ENCODE data around the gene SLC5A10. TPM values are rescaled to one million over a fixed set of nuclear protein-coding genes. Genes with fewer than 3 reads are reported as not detected.

The SLC5A10 gene
- total RNA-seq, 1 experiment from 2014 or later = not detected

- H3K4me2 ChIP-seq (ENCODE audit: insufficient read depth, insufficient read length, low read length) = no peak overlapping the region
- H3K23me2 ChIP-seq (ENCODE audit: insufficient read length, low read depth, low read length, poor library complexity, severe bottlenecking) = no peaks in the 10 kb centered on the region
- H3K14ac ChIP-seq (ENCODE audit: insufficient read depth, low read length) = no peak overlapping the region
- no peaks in the 10 kb centered on the region for H3K4me1 ChIP-seq (ENCODE audit: insufficient read depth, low read length)
- no peak overlapping the region for H3K56ac ChIP-seq (ENCODE audit: insufficient read length, low read depth, low read length)
- no peak overlapping the region for H3K4ac ChIP-seq (ENCODE audit: low read depth, low read length)
- no peak overlapping the region for H3K23ac ChIP-seq (ENCODE audit: insufficient read length, low read depth, low read length)
- DNase-seq = no peak
- Mint-ChIP-seq H3K9me3 (peaks cover 4 to 8% of the 10 kb centered on the region in 2 experiments), H3K27me3 (ENCODE audit: low read depth) (no peaks in the 10 kb centered on the region; the same call in 1 of the 2 replicates), H3K4me3 (no peak overlapping the region), H3K36me3 (ENCODE audit: insufficient read depth in 1 of 3, low read depth in 3 of 3) (peaks cover 16 to 42% (median 39%) of the 10 kb centered on the region in 3 experiments), H3K27ac (no peak overlapping the region), H3K4me1 (peaks cover 3 to 7% of the 10 kb centered on the region in 2 experiments; a peak in 3 of 4 replicates)
- peaks cover 1% of the 10 kb centered on the region; the same call in 1 of the 2 replicates for H3K79me2 ChIP-seq (ENCODE audit: insufficient read depth, low read length)
- H3K18ac ChIP-seq (ENCODE audit: insufficient read length, low read depth, low read length) = no peak overlapping the region
- H2AK5ac ChIP-seq (ENCODE audit: insufficient read length, low read length) = no peak overlapping the region
- H4K8ac ChIP-seq (replicated peaks; ENCODE audit: insufficient read length, low read depth, low read length) = no peak overlapping the region
- TF ChIP-seq CTCF (conservative IDR thresholded peaks at IDR 0.05) = no peak
- H3K79me1 ChIP-seq (ENCODE audit: insufficient read depth, low read depth, low read length, poor library complexity, severe bottlenecking) = no peaks in the 10 kb centered on the region
- no peaks in the 10 kb centered on the region for H4K20me1 ChIP-seq (ENCODE audit: control insufficient read depth, insufficient read depth, insufficient read length)
- H3T11ph ChIP-seq (ENCODE audit: low read length) = no peak overlapping the region
- H2BK15ac ChIP-seq (ENCODE audit: low read depth, low read length) = no peak overlapping the region
- no peak overlapping the region for H3K27ac ChIP-seq (ENCODE audit: insufficient read length, low read depth, low read length)
- H3K9ac ChIP-seq (ENCODE audit: extremely low read depth, insufficient read length, low read length) = no peak overlapping the region
- no peak overlapping the region for H2AFZ ChIP-seq (ENCODE audit: low read length)
- H2BK12ac ChIP-seq (ENCODE audit: insufficient read length, low read depth, low read length) = no peak overlapping the region
- no peak overlapping the region for H2BK5ac ChIP-seq (ENCODE audit: insufficient read length, low read length)
- WGBS (ENCODE audit: extremely low coverage, insufficient read length, low lambda C conversion rate) = no CpG with 5 or more reads among the region's 20 CpGs
- H3K9me3 ChIP-seq (ENCODE audit: control insufficient read depth, low read depth, low read length) = no peaks in the 10 kb centered on the region
- H4K91ac ChIP-seq (ENCODE audit: insufficient read length, low read depth, low read length) = no peak overlapping the region
- H4K5ac ChIP-seq (ENCODE audit: insufficient read length, low read depth, low read length) = no peak overlapping the region
- H2BK20ac ChIP-seq (ENCODE audit: low read depth, low read length, poor library complexity, severe bottlenecking) = no peak overlapping the region
- no peak overlapping the region for H2BK120ac ChIP-seq (ENCODE audit: low read depth, low read length, poor library complexity, severe bottlenecking)
- no peaks in the 10 kb centered on the region for H3K27me3 ChIP-seq (ENCODE audit: insufficient read depth, low read length)
Measured at GRCh38 chr17:18991531-18992315, 39.8 kb downstream of the SLC5A10 start.
